BE2C (cell line): ENCODE measurements around the gene CLINT1.
A peak's percentile ranks its signal among the peaks of the same experiment; 100 is the strongest.

Experiments
- DNase-seq: peaks from one replicate; pipeline ENCODE4 v3.0.0-alpha.2; 2020
- H3K27me3 ChIP-seq: fragments of 250-450 bp; sonication (Bioruptor Pico); 2 replicates; pipeline ENCODE4 v1.5.1; 2020; ENCODE audit warnings: mild to moderate bottlenecking
- H3K36me3 ChIP-seq: fragments of 250-450 bp; sonication (Bioruptor Pico); 2 replicates; pipeline ENCODE4 v1.5.1; 2020; ENCODE audit warnings: mild to moderate bottlenecking
- H3K4me1 ChIP-seq: fragments of 250-450 bp; sonication (Bioruptor Pico); 2 replicates; pipeline ENCODE4 v1.5.1; 2020
- H3K4me3 ChIP-seq: 2 replicates; pipeline ENCODE4 v1.5.1; 2011; ENCODE audit warnings: low read depth, low read length
- H3K9me3 ChIP-seq: fragments of 250-450 bp; sonication (Bioruptor Pico); 2 replicates; pipeline ENCODE4 v1.5.1; 2020
- CTCF ChIP-seq: IDR thresholded peaks from 2 replicates; pipeline ENCODE4 v1.5.1; 2012; ENCODE audit warnings: mild to moderate bottlenecking, low read depth, low read length

Gene CLINT1

DNA sequence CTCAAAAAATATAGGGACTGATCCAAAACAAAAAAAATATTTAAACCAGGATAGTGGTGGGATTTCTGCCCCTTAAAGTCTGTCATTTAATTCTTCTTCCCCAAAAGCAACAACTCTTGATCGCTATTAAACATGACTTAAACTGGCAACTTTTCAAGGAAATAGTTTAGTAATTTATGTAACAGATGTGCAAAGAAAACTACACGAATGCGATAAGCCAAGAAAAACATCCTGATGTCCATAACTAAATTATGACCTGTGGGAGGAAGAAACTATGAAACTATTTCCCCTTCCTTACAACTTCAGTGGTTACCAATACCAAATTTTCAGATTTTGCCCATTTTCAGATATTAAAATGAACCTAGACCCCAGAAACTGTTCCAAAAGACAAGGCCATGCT, 31.5 kb downstream of the CLINT1 start:
- Histone ChIP-seq H3K27me3 (no peaks in the 10 kb centered on the region), H3K9me3 (no peaks in the 10 kb centered on the region), H3K36me3 (peaks cover 3% of the 10 kb centered on the region), H3K4me3 (no peak overlapping the region), H3K4me1 (peaks cover 7% of the 10 kb centered on the region)
- DNase-seq = no peak
- TF ChIP-seq CTCF = no peak

- peaks cover 7% of the 10 kb centered on the region for H3K4me1 ChIP-seq
- no peak for TF ChIP-seq CTCF
- no peak for DNase-seq
- H3K9me3 ChIP-seq = no peaks in the 10 kb centered on the region
- H3K4me3 ChIP-seq = no peak overlapping the region
- no peaks in the 10 kb centered on the region; the same call in 1 of the 2 replicates for H3K36me3 ChIP-seq
- no peaks in the 10 kb centered on the region for H3K27me3 ChIP-seq
Measured at GRCh38 chr5:157823655-157824054, 35.3 kb downstream of the CLINT1 start.

DNA sequence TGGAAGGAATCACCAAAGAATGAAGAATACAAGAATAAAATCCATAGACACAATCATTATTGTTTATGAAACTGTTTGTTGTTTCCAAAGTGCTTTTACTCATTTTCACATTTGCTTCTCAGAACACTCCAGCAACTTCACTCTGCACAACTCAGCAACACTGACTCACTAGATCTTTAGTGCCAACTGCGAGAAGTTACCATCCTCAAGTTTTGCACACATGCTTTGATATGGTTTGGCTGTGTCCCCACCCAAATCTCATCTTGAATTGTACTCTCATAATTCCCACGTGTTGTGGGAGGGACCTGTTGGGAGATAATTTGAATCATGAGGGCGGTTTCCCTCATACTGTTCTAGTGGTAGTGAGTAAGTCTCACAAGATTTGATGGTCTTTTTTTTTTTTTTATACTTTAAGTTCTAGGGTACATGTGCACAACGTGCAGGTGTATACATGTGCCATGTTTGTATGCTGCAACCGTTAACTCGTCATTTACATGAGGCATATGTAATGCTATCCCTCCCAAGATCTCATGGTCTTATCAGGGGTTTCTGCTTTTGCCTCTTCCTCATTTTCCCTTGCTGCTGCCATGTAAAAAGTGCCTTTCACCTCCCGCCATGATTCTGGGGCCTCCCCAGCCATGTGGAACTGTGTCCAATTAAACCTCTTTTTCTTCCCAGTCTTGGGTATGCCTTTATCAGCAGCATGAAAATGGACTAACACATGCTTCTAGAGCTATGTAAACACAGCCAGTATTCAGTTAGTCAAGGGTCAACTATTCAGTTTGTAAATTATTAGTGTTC, 36.9 kb downstream of the CLINT1 start:
- Histone ChIP-seq H3K27me3 (no peaks in the 10 kb centered on the region), H3K4me1 (no peaks in the 10 kb centered on the region; the same call in none of the 2 replicates), H3K36me3 (no peaks in the 10 kb centered on the region), H3K9me3 (no peaks in the 10 kb centered on the region), H3K4me3 (no peak overlapping the region)
- TF ChIP-seq CTCF = no peak
- no peak for DNase-seq

GRCh38 chr5:157821405-157821804, 37.5 kb downstream of the CLINT1 start:
- no peaks in the 10 kb centered on the region; the same call in none of the 2 replicates for H3K4me1 ChIP-seq
- H3K27me3 ChIP-seq = no peaks in the 10 kb centered on the region
- no peak overlapping the region for H3K4me3 ChIP-seq
- TF ChIP-seq CTCF = no peak
- H3K9me3 ChIP-seq = no peaks in the 10 kb centered on the region
- no peaks in the 10 kb centered on the region for H3K36me3 ChIP-seq
- no peak for DNase-seq

- H3K4me3 ChIP-seq = no peak overlapping the region
- no peaks in the 10 kb centered on the region for H3K27me3 ChIP-seq
- DNase-seq = peak; percentile 40
- no peaks in the 10 kb centered on the region; the same call in none of the 2 replicates for H3K4me1 ChIP-seq
- no peaks in the 10 kb centered on the region for H3K9me3 ChIP-seq
- peak; percentile 62 for TF ChIP-seq CTCF
- H3K36me3 ChIP-seq = no peaks in the 10 kb centered on the region
Measured at GRCh38 chr5:157820593-157821252, 38.2 kb downstream of the CLINT1 start.

DNA sequence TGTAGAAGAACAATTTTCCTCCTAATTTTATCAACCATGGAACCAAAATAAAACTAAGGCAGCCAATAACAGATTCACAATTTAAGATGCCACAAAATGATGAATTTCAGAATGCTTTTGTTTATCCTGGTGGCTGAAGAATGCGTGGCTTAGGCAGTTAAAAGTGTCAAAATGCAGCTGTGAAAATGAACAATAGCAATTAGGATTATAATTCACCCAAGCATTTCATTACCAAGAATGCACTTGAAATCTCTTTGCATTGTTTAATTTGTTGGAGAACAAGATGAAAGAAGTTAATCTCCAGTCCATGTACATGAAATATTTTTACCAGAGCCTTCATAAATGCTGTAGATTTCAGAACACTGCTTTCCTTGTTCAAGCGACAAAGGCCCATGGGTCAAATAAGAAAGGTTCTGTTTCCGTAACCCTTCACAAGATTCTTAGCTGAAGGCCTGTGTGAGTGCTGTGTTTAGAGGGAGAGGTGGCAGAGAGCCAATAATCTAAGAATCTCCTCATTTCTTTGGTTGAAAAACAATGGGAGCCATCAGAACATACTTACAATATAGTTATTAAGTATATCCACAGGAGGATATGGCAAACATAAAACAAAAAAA, 39.3 kb downstream of the CLINT1 start:
- no peaks in the 10 kb centered on the region; the same call in none of the 2 replicates for H3K4me1 ChIP-seq
- DNase-seq = no peak
- TF ChIP-seq CTCF = no peak

More for the DNA sequence above, 39.3 kb downstream of the CLINT1 start:
- no peaks in the 10 kb centered on the region for H3K27me3 ChIP-seq
- no peaks in the 10 kb centered on the region for H3K9me3 ChIP-seq
- H3K36me3 ChIP-seq = 0 out of 2 replicates have a peak, but pooled peaks cover 6% of the 10 kb centered on the region
- no peak overlapping the region for H3K4me3 ChIP-seq
